Non-pigmented ciliary epithelial cell (primary cell): ENCODE measurements around the gene CHMP6.

Experiments used
- DNase-seq: peaks from one replicate; pipeline ENCODE4 v3.0.0-alpha.2; 2010; ENCODE audit warnings: low read depth

Gene CHMP6

GRCh38 chr17:80956321-80957190 lies 35.1 kb upstream of the CHMP6 start:
- DNase-seq: no peak

DNA sequence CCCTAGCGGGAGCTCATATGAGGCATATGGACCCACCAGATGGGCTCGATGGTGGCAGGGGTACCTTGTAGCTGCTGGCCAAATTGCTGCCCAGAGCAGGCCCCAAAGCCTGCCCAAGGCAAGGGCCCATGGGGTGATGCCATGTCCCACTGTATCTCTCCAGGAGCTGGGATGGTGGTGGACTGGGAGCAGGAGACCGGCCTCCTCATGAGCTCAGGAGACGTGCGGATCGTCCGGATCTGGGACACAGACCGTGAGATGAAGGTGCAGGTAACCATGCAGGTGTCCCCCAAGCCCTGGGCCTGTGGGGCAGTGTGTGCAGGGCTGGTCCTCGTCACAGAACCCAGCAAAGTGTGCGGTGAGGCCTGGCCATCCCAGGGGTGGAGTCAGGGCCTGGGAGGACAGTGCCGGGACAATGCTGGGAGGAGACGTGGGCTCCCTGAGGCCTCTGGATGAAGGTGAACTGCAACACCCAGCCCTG lies 34.1 kb upstream of the CHMP6 start:
- DNase-seq: no peak

DNA sequence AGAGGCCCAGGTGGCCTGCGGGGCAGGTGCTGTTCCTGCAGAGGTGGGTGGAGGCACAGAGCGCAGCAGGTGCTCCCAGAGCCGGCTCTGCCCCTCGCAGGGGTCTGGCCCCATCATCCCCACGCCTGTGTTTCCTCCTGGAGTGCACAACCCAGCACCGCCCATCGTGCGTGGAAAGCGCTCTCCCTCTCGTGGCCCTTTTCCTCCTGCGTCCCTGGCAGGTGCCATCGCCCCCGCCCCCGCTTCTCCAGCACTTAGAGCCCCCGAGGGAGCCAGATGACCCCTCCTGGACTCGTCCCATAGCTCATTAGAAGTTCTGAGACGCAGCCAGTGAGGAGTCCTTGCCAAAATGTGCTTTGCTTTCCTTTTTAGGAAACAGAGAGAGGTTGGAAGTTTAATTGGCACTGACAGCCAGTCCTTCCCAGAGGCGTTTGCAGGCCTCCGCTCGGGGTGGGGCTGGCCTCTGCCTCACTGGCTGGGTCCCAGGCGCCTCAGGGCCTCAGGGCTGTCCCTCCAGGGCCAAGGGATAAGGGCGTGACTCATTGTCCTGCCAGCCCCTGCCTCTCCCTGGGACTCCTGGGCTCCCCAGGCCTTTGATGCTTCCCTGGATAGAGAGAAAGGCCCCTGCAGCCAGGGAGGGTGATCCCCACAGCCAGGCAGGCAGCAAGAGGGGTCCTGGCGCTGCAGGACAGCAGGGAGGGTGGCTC lies 32.2 kb upstream of the CHMP6 start:
- no peak for DNase-seq

DNA sequence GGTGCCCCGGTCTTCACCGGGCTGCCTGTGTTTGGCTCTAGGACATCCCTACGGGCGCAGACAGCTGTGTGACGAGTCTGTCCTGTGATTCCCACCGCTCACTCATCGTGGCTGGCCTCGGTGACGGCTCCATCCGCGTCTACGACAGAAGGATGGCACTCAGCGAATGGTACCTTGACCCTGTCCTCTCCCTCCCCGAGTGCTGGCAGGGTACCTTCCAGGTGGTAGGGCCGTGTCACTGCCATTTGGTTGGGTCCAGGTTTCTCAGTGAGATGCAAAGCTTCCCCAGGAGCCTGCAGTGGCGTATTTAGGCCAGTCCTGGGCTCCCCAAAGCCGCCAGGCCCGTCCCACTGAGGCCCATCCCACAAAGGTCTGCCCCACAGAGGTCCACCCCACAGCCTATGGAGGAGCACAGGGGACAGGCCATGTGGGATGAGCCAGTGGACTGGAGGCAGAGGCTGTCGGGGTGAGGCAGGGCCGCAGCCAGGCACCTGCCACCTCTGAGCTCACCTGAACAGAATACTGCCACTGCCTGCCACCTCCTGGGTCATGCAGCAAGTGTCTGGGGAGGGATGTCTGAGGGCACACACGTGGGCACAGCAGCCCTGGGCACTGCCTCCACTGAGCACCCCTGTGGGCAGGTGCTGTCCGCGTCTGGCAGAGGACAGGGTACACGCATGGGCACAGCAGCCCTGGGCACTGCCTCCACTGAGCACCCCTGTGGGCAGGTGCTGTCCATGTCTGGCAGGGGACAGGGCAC lies 31.4 kb upstream of the CHMP6 start:
- no peak for DNase-seq

DNA sequence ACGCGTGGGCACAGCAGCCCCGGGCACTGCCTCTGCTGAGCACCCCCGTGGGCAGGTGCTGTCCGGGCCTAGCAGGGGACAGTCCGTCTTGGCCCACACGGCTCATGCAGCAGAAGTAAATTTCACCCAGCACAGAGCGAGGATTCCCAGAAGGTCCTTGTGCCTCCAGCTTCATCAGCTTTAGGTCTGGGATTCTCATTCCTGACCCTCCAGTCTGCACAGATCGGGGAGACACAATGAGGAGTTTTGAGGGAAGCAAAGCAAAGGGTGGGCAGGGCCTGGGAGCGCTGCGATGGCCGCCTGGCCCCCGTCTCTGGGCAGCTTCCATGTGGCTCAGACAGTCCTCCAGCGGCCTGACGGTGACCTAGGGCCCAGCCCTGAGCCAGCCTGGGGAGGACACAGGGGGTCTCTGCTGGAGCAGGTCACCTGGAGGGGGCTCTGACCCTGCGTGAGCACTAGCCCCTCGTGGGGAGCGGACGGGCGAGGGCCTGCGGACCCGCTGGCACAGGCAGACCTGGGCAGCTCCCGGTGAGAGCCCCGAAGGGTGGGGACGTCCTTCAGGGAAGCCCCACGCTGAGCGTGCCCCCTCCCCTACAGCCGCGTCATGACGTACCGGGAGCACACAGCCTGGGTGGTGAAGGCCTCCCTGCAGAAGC lies 30.7 kb upstream of the CHMP6 start:
- DNase-seq: no peak

GRCh38 chr17:80961541-80962330 lies 29.9 kb upstream of the CHMP6 start:
- DNase-seq: no peak

DNA sequence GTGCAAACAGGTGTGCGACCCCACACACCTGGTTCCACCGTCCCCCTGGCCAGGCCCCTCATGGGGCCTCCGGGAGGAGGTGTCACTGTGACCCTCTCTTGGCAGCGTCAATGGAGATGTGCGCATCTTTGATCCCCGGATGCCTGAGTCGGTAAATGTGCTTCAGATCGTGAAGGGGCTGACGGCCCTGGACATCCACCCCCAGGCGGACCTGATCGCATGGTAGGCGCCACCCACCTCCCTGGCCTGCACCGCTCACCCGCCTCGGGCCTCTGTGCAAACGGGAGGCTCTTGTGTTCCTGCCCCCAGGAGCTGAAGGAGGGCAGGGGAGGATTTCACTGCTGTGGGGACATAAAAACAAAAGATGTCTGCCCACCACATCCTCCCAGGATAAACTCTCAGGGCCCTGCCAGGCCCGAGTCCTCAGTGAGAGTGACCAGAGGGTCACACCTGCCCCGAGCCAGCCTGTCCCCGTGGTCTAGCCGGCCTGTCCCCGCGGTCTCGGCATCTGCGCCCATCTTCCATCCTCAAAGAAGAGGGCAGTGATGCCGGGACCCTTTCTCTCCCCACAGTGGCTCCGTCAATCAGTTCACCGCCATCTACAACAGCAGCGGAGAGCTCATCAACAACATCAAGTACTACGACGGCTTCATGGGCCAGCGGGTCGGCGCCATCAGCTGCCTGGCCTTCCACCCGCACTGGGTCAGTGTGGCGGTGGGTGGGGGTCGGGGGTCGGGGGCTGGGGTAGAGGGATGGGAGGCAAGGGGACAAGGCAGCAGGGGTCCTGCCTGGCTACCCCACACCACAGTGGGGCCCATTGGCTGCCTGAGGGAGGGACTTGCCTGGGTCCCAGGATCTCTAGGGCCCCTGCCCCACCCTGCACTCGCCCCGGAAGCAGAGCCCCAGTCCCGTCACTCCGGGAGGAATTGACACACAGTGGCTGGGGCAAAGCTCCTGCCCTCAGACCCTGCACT lies 29.0 kb upstream of the CHMP6 start:
- no peak for DNase-seq

DNA sequence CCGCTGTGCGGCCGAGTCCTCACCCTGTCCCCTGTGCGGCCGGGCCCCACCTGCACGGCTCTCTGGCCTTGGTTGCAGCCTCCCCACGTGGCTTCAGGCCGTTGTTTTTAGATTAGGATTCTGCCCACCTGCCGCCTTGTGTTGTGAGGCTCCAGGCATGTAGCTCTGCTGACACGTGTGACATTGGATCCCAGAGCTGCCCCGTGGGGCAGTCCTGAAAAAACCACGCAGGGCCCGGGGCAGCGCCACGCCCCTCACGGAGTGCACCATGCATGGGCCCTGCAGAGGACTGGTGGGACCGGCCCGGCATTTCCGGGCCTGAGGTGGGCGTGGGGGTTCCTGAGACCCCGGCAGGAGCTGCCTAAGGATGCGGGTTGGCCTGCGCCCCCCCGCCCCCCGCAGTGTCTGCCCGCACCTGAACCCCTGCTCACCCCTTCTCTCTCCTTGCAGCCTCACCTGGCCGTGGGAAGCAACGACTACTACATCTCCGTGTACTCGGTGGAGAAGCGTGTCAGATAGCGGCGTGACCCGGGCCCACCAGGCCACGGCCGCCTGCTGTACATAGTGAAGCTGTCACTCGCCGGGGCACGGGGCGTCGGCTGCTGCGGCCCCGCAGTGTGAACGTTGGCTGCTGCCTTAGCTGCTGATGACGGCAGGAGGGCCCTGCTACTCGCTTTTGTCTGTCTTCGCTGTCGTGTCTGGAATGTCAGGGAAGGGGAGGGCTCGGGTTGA lies 27.7 kb upstream of the CHMP6 start:
- DNase-seq: no peak

DNA sequence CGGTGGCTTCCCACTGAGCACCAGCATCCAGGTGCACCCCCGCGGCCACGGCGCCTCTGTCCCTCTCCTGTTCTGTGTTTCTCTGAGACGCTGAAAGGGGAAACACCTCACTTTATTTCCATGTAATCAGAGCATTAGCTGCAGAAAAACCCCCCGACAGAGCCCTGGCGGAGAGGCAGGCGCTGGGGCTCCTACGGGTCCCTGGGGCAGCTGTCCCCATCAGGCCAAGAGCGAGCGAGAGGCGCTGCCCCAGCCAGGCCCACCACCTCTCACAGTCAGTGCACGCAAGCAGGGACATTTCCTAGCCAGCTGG lies 27.1 kb upstream of the CHMP6 start:
- DNase-seq: no peak

DNA sequence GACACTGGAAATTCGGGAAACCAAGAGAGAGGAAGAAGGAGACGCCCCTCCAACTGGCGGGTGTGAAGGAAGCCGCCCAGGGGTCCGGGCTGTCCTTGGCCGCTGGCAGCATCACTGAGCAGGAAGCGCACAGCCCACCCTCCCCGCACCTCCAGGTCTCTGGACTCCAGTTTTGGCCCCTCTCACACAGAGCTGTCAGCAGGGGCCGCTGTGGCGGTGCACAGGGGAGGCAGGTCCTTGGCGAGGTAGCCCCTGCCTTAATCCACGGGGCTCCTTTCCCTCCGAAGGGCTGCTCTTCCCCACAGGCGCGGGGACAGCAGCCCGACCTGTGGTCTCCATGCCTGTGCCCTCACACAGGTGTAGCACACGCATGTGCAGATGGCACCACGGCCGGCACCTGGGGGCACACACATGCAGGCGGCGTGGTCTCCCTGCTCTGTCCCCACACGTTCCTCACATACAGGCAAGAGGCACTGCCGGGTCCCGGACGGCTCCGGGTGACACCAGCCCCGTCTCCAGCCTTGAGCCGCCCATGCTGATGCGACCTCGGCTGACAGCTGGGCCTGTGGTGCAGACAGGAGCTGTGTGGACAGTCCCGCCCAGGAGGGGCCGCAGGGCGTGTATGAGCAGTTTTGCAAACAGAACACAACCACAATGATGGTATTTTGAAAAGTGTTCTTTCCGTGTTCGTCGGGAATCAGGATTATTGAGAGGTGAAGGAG lies 26.6 kb upstream of the CHMP6 start:
- no peak for DNase-seq

DNA sequence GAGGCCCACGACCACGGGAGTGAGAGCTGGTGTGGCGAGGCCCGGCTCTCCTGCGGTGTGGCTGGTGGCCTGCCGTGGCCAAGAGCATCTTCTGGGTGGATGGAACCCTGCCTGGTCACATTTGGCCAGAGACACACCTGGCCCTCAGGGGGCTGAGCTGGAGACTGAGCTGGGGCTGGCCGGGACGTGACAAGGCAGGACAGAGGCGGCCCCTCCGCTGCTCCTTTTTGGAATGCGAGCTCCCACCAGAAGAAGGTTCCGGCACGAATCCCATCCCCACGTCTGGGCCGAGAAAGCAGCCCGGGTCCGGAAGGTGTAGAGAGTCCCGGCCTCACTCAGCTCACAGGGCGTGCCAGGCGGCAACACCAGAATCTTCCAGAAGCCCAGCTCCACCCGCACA lies 26.0 kb upstream of the CHMP6 start:
- DNase-seq: no peak

DNA sequence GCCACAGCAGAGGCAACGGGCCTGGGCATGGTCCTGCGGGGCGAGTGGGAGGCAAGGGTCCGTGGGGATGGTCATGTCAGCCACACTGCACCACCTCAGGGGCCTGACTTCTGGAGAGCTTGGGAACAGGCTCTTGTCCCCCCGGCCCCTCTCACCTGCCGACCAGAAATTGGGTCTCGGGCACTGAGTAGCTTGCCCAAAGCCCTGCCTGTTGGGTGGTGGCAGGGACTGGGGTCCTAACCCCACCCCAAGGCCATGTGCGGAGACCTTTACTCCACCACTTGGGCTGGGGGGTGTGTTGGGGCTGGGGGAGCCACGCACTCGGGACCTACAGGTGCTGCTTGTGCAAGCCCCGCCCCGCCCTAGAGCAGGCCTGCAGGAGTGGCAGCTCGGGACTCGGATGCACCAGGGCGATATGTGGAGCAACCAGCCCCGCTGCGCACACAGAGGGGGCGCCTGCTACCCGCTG lies 24.2 kb upstream of the CHMP6 start:
- no peak for DNase-seq

DNA sequence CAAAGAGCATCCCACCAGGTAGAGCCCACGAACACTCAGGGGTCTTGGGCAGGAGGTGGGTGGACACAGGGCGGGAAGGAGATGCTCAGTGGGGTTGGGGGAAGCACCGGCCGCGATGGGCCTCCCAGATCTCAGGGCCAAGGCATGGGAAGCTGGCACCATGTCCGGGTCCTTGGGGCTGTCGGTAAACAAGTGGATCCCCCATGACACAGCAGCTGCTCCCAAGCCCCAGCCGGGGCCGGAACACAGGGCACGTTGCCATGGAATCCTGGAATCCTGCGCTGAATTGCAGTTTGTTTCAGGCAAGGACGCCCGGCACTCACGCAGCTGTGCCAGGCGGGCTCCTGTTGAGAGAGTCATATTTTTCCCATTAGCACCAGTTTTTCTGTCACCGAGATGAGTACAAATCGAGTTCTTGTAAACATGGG lies 23.0 kb upstream of the CHMP6 start:
- DNase-seq: no peak

GRCh38 chr17:80969030-80969673 lies 22.5 kb upstream of the CHMP6 start:
- no peak for DNase-seq

DNA sequence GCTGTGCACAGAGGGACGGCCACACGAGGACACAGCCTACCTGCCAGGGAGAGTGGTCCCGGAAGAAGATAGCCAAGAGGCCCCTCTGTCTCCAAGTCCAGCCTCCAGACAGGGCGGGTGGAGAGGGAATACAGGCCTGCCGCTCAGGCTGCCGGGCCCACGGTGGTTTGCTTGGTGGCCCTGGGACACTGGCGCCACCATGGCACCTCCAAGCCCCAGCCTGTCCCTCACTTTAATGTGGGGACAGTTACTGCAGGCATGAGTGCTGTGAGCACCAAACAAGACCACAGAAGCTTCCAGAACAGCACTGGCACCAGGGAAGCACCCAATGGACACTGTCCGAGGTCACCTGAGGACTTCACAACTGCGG lies 22.0 kb upstream of the CHMP6 start:
- DNase-seq: no peak

GRCh38 chr17:80970044-80970761 lies 21.4 kb upstream of the CHMP6 start:
- DNase-seq: no peak
